IMR-90 (cell line): ENCODE results near the gene ATXN1. TPM values are rescaled to one million over a fixed set of nuclear protein-coding genes. Genes with fewer than 3 reads are reported as not detected.

Experiments
- ATAC-seq: fragments of 200-7000 bp; cut with Tn5 transposase; 2 replicates; pipeline ENCODE4 v1.9.1; 2020; ENCODE audit warnings: low read depth, mild to moderate bottlenecking, moderate library complexity
- BruUV-seq: library from RNA; stranded (reverse); fragments of 400-500 nt; replicated peaks from 2 replicates; lab custom pipeline; 2021; lab: Mats Ljungman, UMichigan
- CTCF ChIA-PET: fragments of 300-600 bp; formaldehyde crosslinking; extraction: SDS; loops from one replicate; lab custom pipeline; 2021; ENCODE audit warnings: antibody characterized with exemption; lab: Yijun Ruan, JAX
- POLR2A ChIA-PET: fragments of 300-600 bp; sonication (Branson Sonifier 250); formaldehyde crosslinking; loops from one replicate; lab custom pipeline; 2022; ENCODE audit warnings: antibody characterized with exemption; ENCODE audit not compliant: unreplicated experiment; lab: Charles Lee
- DNase-seq: peaks from one replicate; pipeline ENCODE4 v3.0.0; 2013
- H2AFZ ChIP-seq: replicated peaks from 2 replicates; pipeline ENCODE3; 2013; ENCODE audit warnings: low read length, mild to moderate bottlenecking; ENCODE audit not compliant: poor library complexity
- H2AK5ac ChIP-seq: 2 replicates; pipeline ENCODE4 v1.6.1; 2013; ENCODE audit warnings: low read depth, low read length, inconsistent platforms
- H2AK9ac ChIP-seq: replicated peaks from 2 replicates; pipeline ENCODE3; 2013; ENCODE audit warnings: mild to moderate bottlenecking, low read depth, low read length, moderate library complexity; ENCODE audit not compliant: poor library complexity
- H2BK120ac ChIP-seq: 2 replicates; pipeline ENCODE4 v1.6.1; 2013; ENCODE audit warnings: low read depth, low read length, inconsistent platforms
- H2BK15ac ChIP-seq: 3 replicates; pipeline ENCODE4 v1.6.1; 2013; ENCODE audit warnings: low read depth, low read length, inconsistent platforms
- H2BK20ac ChIP-seq: 2 replicates; pipeline ENCODE4 v1.6.1; 2013; ENCODE audit warnings: low read depth, mild to moderate bottlenecking, inconsistent platforms, low read length, moderate library complexity
- H2BK5ac ChIP-seq: 2 replicates; pipeline ENCODE4 v1.6.1; 2013; ENCODE audit warnings: mild to moderate bottlenecking, low read depth, low read length, inconsistent platforms; ENCODE audit not compliant: poor library complexity, severe bottlenecking
- H3K14ac ChIP-seq: replicated peaks from 2 replicates; pipeline ENCODE4 v1.6.1; 2013; ENCODE audit warnings: low read depth, low read length, inconsistent platforms
- H3K18ac ChIP-seq: 2 replicates; pipeline ENCODE4 v1.6.1; 2013; ENCODE audit warnings: low read depth, low read length, control low read depth
- H3K23ac ChIP-seq: 2 replicates; pipeline ENCODE4 v1.6.1; 2013; ENCODE audit warnings: low read depth, low read length, inconsistent platforms
- H3K27ac ChIP-seq: 2 replicates; pipeline ENCODE4 v1.5.1; 2013; ENCODE audit warnings: mild to moderate bottlenecking, control low read depth, low read length; ENCODE audit not compliant: insufficient read depth
- H3K27me3 ChIP-seq: 2 replicates; pipeline ENCODE4 v1.6.1; 2013; ENCODE audit warnings: low read length; ENCODE audit not compliant: control insufficient read depth, insufficient read depth
- H3K36me3 ChIP-seq: 2 replicates; pipeline ENCODE4 v1.6.1; 2013; ENCODE audit warnings: low read length, mixed read lengths; ENCODE audit not compliant: control insufficient read depth, insufficient read depth
- H3K4ac ChIP-seq: 2 replicates; pipeline ENCODE4 v1.6.1; 2013; ENCODE audit warnings: low read depth, low read length, inconsistent platforms
- H3K4me1 ChIP-seq: 2 replicates; pipeline ENCODE4 v1.6.1; 2013; ENCODE audit warnings: low read length, mixed read lengths; ENCODE audit not compliant: control insufficient read depth, insufficient read depth
- H3K4me2 ChIP-seq: 2 replicates; pipeline ENCODE4 v1.6.1; 2013; ENCODE audit warnings: low read depth, mild to moderate bottlenecking, control low read depth, low read length, moderate library complexity
- H3K4me3 ChIP-seq: 2 replicates; pipeline ENCODE4 v1.5.1; 2013; ENCODE audit warnings: low read depth, mild to moderate bottlenecking, control low read depth, low read length, moderate library complexity; ENCODE audit not compliant: insufficient read depth
- H3K56ac ChIP-seq: 2 replicates; pipeline ENCODE4 v1.6.1; 2013; ENCODE audit warnings: low read length, inconsistent platforms; ENCODE audit not compliant: insufficient read depth; ENCODE audit errors: extremely low read depth
- H3K79me1 ChIP-seq, 2 experiments: 2 replicates each; pipeline ENCODE4 v1.6.1; 2013; ENCODE audit warnings: low read length in 2 of 2, inconsistent platforms in 1 of 2, low read depth in 1 of 2
- H3K9ac ChIP-seq: 2 replicates; pipeline ENCODE4 v1.6.1; 2013; ENCODE audit warnings: low read depth, low read length, control low read depth
- H3K9me1 ChIP-seq: 2 replicates; pipeline ENCODE4 v1.6.1; 2013; ENCODE audit warnings: low read length, inconsistent platforms; ENCODE audit not compliant: insufficient read depth
- H3K9me3 ChIP-seq: 2 replicates; pipeline ENCODE4 v1.6.1; 2013; ENCODE audit warnings: low read length; ENCODE audit not compliant: control insufficient read depth, insufficient read depth
- H4K20me1 ChIP-seq: 2 replicates; pipeline ENCODE4 v1.6.1; 2013; ENCODE audit warnings: low read length, inconsistent platforms; ENCODE audit not compliant: insufficient read depth
- H4K5ac ChIP-seq: 2 replicates; pipeline ENCODE4 v1.6.1; 2013; ENCODE audit warnings: mild to moderate bottlenecking, low read depth, low read length, control low read depth
- H4K8ac ChIP-seq, 2 experiments: 2 replicates each; pipeline ENCODE4 v1.6.1; 2013; ENCODE audit warnings: low read depth in 2 of 2, low read length in 2 of 2, control low read depth in 1 of 2, inconsistent platforms in 1 of 2
- H4K91ac ChIP-seq: 2 replicates; pipeline ENCODE4 v1.6.1; 2013; ENCODE audit warnings: low read depth, low read length, inconsistent platforms; ENCODE audit not compliant: insufficient read depth
- BHLHE40 ChIP-seq: fragments of 150-350 bp; IDR thresholded peaks from 2 replicates; pipeline ENCODE4 v1.6.1; 2016; ENCODE audit warnings: mild to moderate bottlenecking, low read depth, low read length
- CEBPB ChIP-seq: IDR thresholded peaks from 2 replicates; pipeline ENCODE4 v1.6.1; 2012; ENCODE audit warnings: low read depth, low read length, improper control_type of control experiment
- CHD1 ChIP-seq: IDR thresholded peaks from 2 replicates; pipeline ENCODE4 v1.6.1; 2012; ENCODE audit warnings: low read depth, low read length, improper control_type of control experiment
- CTCF ChIP-seq: conservative IDR thresholded peaks from 2 replicates; pipeline ENCODE4 v1.5.1; 2012; ENCODE audit warnings: mild to moderate bottlenecking, low read depth, low read length, improper control_type of control experiment
- ELK1 ChIP-seq: fragments of 150-350 bp; IDR thresholded peaks from 2 replicates; pipeline ENCODE4 v1.6.1; 2016; ENCODE audit warnings: low read depth, mild to moderate bottlenecking, low read length, moderate library complexity, borderline replicate concordance
- FOS ChIP-seq: fragments of 150-350 bp; IDR thresholded peaks from 2 replicates; pipeline ENCODE4 v1.6.1; 2016; ENCODE audit warnings: low read depth, low read length
- MAFK ChIP-seq: IDR thresholded peaks from 2 replicates; pipeline ENCODE4 v1.6.1; 2012; ENCODE audit warnings: low read depth, low read length, improper control_type of control experiment
- MAZ ChIP-seq: IDR thresholded peaks from 2 replicates; pipeline ENCODE4 v1.6.1; 2012; ENCODE audit warnings: low read depth, mild to moderate bottlenecking, low read length, improper control_type of control experiment, moderate library complexity, borderline replicate concordance
- MXI1 ChIP-seq: IDR thresholded peaks from 2 replicates; pipeline ENCODE4 v1.6.1; 2012; ENCODE audit warnings: low read depth, mild to moderate bottlenecking, low read length, moderate library complexity, borderline replicate concordance
- NFE2L2 ChIP-seq: fragments of 150-350 bp; IDR thresholded peaks from 2 replicates; pipeline ENCODE4 v1.6.1; 2016; ENCODE audit warnings: low read depth, mild to moderate bottlenecking, low read length
- POLR2A ChIP-seq: IDR thresholded peaks from 2 replicates; pipeline ENCODE4 v1.6.1; 2012; ENCODE audit warnings: mild to moderate bottlenecking, low read depth, low read length
- RAD21 ChIP-seq: IDR thresholded peaks from 2 replicates; pipeline ENCODE4 v1.6.1; 2012; ENCODE audit warnings: low read length, improper control_type of control experiment
- RCOR1 ChIP-seq: IDR thresholded peaks from 2 replicates; pipeline ENCODE4 v1.6.1; 2012; ENCODE audit warnings: mild to moderate bottlenecking, low read length, improper control_type of control experiment; ENCODE audit not compliant: insufficient replicate concordance
- RFX5 ChIP-seq: IDR thresholded peaks from 2 replicates; pipeline ENCODE4 v1.8.0; 2012; ENCODE audit warnings: low read depth, mild to moderate bottlenecking, low read length, moderate library complexity
- SMC3 ChIP-seq: fragments of 150-350 bp; IDR thresholded peaks from 2 replicates; pipeline ENCODE4 v1.6.1; 2016; ENCODE audit warnings: low read depth, mild to moderate bottlenecking, antibody characterized with exemption, low read length, moderate library complexity
- USF2 ChIP-seq: fragments of 150-350 bp; IDR thresholded peaks from 2 replicates; pipeline ENCODE4 v1.6.1; 2017; ENCODE audit warnings: mild to moderate bottlenecking, antibody characterized with exemption, low read length, low read depth
- WGBS, 2 experiments: methylation state at CpG; one replicate each; pipeline versions ENCODE4 v1.1.5 to v1.1.7; 2013; ENCODE audit warnings: missing lambda C conversion rate in 2 of 2; ENCODE audit not compliant: insufficient read length in 1 of 2; ENCODE audit errors: extremely low coverage in 2 of 2; 5-methylcytosine and 5-hydroxymethylcytosine counted together
- dilution Hi-C: fragments of 300-500 bp; cut with HindIII; formaldehyde crosslinking; loops from one replicate; pipeline ENCODE4 v1.14.3; 2018; ENCODE audit warnings: low sequenced_read_pairs; ENCODE audit not compliant: unreplicated experiment
- in situ Hi-C: fragments of 300-500 bp; cut with MboI; formaldehyde crosslinking; loops from 3 replicates; pipeline ENCODE4 v1.14.3; 2019; ENCODE audit warnings: low sequenced_read_pairs, inconsistent platforms, mixed read lengths
- intact Hi-C: fragments of 100-400 bp; cut with micrococcal nuclease; formaldehyde crosslinking; loops from 2 replicates; pipeline ENCODE4 v1.10.0; 2022
- polyA plus RNA-seq, 3 experiments: library from polyadenylated mRNA; depleted of rRNA; stranded (reverse); fragments of >200 nt; gene quantifications; 2 replicates each; pipeline ENCODE4 v1.2.3, GENCODE V29; 2012; ENCODE audit warnings: low replicate concordance in 1 of 3
- total RNA-seq: library from RNA; depleted of rRNA; stranded (reverse); fragments of >200 nt; gene quantifications from 2 replicates; pipeline ENCODE4 v1.2.3, GENCODE V29; 2012

Gene ATXN1
- total and polyA plus RNA-seq, 2 of the 4 experiments (the other 2 are of a cell fraction), result 7.3 to 11.1 TPM

GRCh38 chr6:16361861-16362260 lies 399.4 kb downstream of the ATXN1 start:
- H3K23ac ChIP-seq, result no peak overlapping the region
- no peak overlapping the region for H4K5ac ChIP-seq
- H3K36me3 ChIP-seq, result peaks cover 6% of the 10 kb centered on the region; the same call in 1 of the 2 replicates
- H2BK5ac ChIP-seq, result no peak overlapping the region
- no peaks in the 10 kb centered on the region for H3K9me3 ChIP-seq
- no peak overlapping the region for H3K4me2 ChIP-seq
- H3K27me3 ChIP-seq, result no peaks in the 10 kb centered on the region
- H3K56ac ChIP-seq, result no peak overlapping the region
- ChIA-PET POLR2A (no interaction called here), CTCF (interaction anchor here (0.6 kb wide), 1 partner anchor 42 kb away, joined by 3 read pairs; no protein-coding TSS in a partner anchor)
- no peak overlapping the region for H2BK15ac ChIP-seq
- 90% methylated on average over 8 of the region's 8 CpGs; no CpG with 5 or more reads in 1 of the 2 experiments for WGBS, 2 experiments
- intact Hi-C loops, result no loop called here
- no peaks in the 10 kb centered on the region for H3K9me1 ChIP-seq
- H3K9ac ChIP-seq, result no peak overlapping the region
- no peak overlapping the region for H4K8ac ChIP-seq
- no peaks in the 10 kb centered on the region for H3K79me1 ChIP-seq
- in situ Hi-C loops, result no loop called here
- ATAC-seq (no peak), DNase-seq (no peak)
- dilution Hi-C loops, result no loop called here
- H3K4me1 ChIP-seq, result no peaks in the 10 kb centered on the region
- H3K18ac ChIP-seq, result no peak overlapping the region
- no peak overlapping the region for H3K4ac ChIP-seq
- H2AK5ac ChIP-seq, result no peak overlapping the region
- no peak overlapping the region for H2AFZ ChIP-seq
- no peaks in the 10 kb centered on the region for H4K20me1 ChIP-seq
- no peak overlapping the region for H2BK20ac ChIP-seq
- H3K27ac ChIP-seq, result no peak overlapping the region
- TF ChIP-seq NFE2L2 (no peak), RAD21 (no peak), RFX5 (no peak), RCOR1 (no peak), POLR2A (no peak), SMC3 (no peak), MXI1 (no peak), ELK1 (no peak), FOS (no peak), USF2 (no peak), MAZ (no peak), MAFK (no peak), BHLHE40 (no peak), CTCF (no peak), CEBPB (no peak), CHD1 (no peak)
- no peak overlapping the region for H3K4me3 ChIP-seq
- no peak overlapping the region for H4K91ac ChIP-seq
- H3K14ac ChIP-seq, result no peak overlapping the region
- no peak overlapping the region for H2BK120ac ChIP-seq
- no peak overlapping the region for H2AK9ac ChIP-seq
- BruUV-seq, result no TSS peak
